Stimulated activated CD4-positive, alpha-beta T cell treated with anti-CD3 and anti-CD28 coated beads, Interleukin-1b, Interleukin-23, amount 100 ng/mL, for 24 hours (primary cell): ENCODE measurements around the gene RSRP1.

Source experiments
- DNase-seq, 4 experiments: peaks; one replicate each; pipeline ENCODE4 v3.0.0-alpha.2; 2020; ENCODE audit warnings: low read depth in 4 of 4, low spot score in 1 of 4

Gene RSRP1

DNA sequence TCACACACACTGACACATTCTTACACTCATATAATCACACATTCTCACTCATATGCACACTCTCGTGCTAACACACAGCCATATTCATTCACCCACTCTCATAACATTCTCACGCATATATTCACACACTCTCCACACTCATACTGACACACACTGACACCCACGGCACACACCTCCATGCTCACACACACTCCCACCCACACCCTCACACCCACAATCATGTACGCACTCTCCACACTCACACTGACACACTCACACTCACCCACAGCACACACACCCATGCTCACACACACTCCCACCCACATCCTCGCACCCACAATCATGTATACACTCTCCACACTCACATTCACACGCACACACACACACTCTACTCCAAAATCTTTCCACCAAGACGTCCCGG lies 53.2 kb downstream of the RSRP1 start:
- no peak for DNase-seq

DNA sequence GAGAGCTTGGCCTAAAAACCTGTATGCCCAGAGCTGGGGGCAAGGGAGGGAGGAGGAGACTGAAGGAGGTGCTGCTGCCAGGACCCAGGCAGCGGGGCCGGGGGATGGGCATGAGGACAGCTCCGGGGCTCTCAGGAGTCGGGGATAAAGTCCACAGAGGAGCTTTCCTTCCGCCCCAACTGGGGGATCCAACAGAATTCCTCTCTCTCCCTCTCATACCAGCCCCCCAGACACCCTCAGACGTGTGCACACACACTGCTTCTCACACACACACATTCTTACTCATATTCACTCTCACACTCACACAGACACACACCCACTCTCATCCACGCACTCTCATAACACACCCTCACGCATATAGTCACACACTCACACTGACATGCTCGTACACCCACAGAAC lies 54.0 kb downstream of the RSRP1 start:
- no peak for DNase-seq
